NCI-H2171 treated with DMSO at 0.1 percent for 48 hours (cell line): ENCODE measurements around the gene RFPL1.

Experiments used
- DNase-seq: peaks from one replicate; lab custom pipeline; 2025; lab: John Stamatoyannopoulos, UW

The RFPL1 gene

DNA sequence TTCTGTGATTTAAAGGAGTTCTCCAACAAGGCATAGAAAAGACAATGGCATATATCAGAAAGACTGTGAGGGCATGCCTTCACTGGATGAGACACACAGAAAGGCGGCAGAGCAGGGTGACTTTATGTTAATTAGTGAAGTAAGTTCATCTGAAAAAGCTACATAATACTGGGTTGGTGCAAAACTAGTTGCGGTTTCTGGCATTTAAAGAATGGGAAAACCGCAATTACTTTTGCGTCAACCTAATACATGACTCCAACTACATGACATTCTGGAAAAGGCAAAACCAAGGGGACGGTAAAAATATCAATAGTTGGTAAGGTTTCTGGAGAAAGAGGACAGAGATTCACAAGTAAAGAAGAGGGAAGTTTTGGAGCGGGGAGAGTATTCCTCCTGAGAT, 5.1 kb downstream of the RFPL1 start:
- no peak for DNase-seq

- DNase-seq, result no peak
These were observed 5.7 kb downstream of the RFPL1 start for GRCh38 chr22:29443861-29444792.

GRCh38 chr22:29445508-29445907, 7.1 kb downstream of the RFPL1 start:
- no peak for DNase-seq

- no peak for DNase-seq
These were observed 9.5 kb downstream of the RFPL1 start for GRCh38 chr22:29447906-29448305.

DNA sequence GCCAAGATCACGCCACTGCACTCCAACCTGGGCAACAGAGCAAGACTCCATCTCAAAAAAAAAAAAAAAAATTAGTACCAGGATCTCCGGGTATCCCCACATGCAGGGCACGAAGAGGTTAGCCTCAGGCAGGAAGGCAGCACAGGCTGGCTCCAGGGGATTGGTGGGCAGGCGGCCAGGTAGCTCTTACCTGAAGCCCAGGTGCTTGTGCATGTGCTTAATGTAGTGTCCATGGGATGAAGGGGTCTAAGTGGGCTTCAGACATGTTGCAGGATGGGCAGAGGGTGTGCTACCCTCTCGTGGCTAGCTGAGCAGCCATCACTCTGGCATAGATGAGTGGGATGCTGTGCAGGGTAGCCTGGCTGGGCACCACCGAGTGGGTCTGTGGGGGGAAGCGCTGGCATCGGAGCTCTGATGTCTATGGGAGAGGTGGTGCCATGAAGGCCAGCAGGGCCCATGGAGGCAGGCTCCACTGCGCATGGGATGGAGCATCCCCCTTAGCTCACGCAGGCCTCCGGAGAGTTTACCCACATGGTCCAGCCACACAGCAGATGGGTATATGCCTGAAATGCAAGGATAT, 11.0 kb downstream of the RFPL1 start:
- DNase-seq, result no peak

DNA sequence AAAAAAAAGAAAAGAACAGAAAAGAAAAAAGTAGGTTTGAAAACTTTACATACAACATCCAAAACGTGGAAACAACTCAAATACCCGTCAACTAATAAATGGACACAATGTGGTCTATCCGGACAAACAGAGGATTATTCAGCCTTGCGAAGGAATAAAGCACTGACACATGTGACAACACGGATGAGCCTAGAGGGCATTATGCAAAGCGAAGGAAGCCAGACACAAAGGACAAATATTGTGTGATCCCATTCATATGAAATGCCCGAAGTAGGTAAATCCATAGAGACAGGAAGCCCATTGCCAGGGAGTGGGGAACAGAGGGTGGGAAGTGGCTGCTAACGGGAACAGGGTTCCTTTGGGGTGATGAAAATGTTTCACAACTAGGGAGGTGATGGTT, 11.8 kb downstream of the RFPL1 start:
- no peak for DNase-seq

- no peak for DNase-seq
These were observed 13.5 kb downstream of the RFPL1 start for GRCh38 chr22:29451863-29452262.

GRCh38 chr22:29454276-29454675, 15.9 kb downstream of the RFPL1 start:
- DNase-seq, result no peak

DNA sequence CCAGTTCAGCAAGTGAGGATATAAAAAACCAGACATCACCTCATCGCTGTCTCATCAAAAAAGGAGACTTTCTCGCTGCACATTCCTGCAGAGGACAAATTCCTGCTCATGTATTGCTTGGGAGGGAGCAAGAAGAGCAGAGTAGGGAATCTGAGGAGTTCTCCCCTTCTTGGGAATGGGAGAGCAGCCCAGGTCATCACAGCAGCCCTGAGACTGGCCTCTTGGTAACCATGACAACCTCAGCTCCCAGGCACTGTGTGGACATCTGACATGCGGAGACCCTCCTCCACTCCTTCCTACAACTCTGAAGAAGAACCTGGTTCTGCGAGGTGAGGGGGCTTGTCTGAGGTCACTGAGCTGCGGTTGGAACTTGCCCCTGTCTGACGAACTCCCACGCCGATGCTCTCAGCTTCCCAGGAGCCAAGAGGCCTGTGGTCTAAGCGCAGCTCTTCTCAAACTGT, 17.9 kb downstream of the RFPL1 start:
- no peak for DNase-seq

GRCh38 chr22:29457730-29458129, 19.3 kb downstream of the RFPL1 start:
- DNase-seq, result peak; percentile 92

DNA sequence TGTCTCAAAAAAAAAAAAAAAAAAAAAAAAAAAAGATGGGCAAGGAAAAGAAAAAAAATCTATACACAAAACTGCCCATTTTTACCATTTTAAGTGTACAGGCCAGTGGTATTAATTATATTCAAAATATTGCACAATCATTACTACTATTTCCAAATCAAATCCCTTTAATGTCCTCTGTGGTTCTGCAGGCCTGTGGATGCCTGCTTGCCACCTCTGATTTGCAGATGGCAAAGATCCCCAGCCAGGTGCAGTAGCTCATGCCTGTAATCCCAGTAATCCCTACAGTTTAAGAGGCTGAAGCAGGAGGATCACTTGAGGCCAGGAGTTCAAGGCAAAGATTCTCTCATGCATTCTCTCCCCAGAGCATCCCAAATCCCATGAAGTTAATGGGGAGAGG, 20.2 kb downstream of the RFPL1 start:
- DNase-seq, result no peak

DNA sequence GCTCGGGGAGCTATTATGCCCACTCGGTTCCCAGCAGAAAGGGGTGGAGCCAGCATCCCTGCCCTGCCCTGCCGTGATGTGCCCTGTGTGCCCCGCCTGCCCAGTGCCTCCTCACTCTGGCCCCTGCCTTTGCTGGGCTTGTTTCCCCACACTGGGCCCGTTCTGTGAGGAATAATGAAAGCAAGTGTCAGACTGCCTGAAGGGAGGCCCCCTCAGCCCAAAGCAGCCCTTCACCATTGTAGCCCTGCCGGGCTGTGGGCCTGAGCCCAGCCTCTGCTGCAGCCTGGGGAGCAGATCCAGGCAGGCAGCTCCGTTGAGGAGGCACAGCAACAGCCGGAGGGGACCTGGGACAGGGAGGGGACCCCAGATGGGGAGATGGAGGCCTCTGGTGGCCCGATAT, 21.4 kb downstream of the RFPL1 start:
- no peak for DNase-seq

DNA sequence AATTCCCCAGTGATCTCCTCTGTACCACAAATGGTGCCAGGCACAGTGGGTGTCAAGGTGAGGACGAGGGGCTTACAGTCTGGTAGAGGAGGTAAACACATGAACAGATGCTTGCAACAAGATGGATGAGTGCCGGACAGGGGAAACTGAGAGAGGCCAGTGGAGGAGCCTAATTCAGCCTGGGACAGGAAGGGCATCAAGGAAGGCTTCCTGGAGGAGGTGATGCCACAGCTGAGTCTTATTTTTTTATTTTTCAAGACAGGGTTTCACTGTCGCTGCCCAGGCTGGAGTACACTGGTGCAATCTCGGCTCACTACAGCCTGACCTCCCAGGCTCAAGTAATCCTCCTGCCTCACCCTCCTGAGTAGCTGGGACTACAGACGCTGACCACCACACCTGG, 22.9 kb downstream of the RFPL1 start:
- DNase-seq, result no peak

DNA sequence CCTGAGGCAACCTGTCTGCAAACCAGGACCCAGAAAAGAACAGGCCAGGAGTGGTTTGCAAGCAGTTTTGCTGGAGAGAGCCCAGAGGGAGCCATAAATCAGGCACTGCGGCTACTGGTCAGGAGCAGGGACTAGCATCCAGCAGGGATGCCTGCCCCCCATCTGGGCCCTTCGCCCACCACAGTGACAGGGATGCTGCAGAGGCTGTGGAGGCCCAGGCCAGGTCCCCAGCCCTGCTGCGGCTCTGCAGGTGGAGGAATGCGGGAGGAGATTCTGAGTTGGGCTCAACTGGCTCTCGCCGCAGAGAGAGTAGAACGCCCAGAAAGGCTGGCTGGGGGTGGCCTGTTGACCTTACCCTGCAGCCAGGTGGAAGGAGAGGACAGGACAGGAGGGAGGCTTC, 25.2 kb downstream of the RFPL1 start:
- no peak for DNase-seq

- DNase-seq, result no peak
These were observed 26.2 kb downstream of the RFPL1 start for GRCh38 chr22:29464581-29464980.

- DNase-seq, result no peak
These were observed 31.4 kb downstream of the RFPL1 start for GRCh38 chr22:29469755-29470154.

DNA sequence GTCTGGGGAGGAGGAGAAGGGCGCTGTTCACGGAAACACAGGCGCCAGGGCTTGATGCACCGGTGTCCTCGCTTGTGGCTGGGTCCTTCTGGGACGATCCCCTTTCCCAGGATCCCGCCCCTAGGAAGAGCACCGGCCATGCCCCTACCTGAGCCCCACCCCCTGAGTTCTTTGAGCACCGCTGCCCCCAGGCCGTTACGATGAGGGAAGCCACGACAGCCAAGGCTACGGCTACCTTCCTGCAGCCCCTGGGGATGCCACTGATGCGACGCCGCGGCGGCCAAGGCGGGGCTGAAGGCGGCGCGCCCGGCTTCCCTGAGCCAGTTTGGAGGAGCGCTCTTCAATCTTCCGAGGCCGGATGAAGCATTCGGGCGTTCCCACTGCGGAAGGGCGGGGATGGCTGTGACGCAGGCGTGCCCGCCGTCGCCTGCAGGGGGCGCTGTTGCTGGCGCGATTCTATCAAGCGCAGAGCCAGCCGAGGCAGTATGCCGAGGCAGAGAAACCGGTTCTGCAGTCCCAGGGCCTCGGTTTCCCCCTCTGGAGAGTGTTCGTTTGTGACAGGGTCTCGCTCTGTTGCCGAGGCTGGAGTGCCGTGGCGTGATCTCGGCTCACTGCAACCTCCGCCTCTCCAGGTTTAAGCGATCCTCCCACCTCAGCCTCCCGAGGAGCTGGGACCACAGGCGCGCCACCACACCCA, 31.9 kb downstream of the RFPL1 start:
- DNase-seq, result peak; percentile 77

DNA sequence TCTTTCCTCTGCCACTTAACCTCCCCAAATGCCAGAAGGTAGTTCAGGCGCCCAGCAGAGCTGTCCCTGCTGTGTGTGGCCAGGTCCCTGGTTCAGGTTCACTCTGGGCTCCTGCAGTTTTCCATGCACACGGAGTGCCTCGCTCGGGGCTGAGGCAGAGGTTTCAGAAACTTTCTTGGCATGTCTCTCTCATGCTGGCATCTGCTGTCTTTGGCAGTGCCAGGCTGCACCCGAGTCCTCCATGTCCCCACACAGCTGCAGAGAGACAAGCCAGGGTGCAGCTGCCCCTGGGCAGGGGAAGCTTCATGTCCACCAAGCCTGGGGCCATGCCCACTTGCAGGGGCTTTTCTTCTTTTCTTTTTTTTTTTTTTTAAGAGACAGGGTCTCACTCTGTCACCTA, 34.6 kb downstream of the RFPL1 start:
- DNase-seq, result no peak

DNA sequence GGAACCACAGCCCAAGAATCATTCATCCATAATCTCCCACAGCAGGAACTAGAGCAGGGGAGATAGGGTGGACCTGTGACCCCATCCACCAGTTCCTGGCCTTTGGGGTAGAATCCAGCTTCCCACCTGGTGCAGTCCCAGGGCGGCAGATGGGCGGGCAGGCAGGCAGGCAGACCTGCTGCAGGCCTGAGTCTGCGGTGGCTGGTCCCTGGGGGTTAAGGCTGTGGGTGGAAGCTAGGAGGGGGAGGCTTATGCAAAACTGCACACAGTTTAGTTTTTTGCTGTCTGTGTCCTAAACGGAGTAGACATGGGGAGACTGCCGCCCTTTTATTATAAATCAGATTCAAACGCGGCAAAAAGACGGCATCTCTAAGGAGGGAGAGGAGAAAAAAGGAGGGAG, 37.2 kb downstream of the RFPL1 start:
- DNase-seq, result peak; percentile 92

DNA sequence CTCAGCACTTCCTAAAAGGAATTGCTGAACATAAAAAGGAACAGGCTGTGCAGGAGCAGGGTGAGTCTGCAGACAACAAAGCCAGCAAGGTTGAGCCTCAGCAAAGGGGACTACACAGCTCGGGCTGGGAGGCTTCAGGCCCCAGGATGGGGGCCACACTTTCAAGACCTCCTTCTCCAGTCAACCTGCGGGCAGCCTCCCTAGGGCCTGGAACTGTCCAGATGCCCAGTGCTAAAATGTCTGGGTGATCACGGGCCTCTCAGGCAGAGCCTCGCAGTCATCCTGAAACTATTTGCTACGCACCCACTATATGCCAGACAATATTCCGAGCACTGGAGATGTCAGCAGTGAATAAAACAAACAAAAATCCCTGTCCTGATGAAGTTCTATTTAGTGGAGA, 37.7 kb downstream of the RFPL1 start:
- peak; percentile 39 for DNase-seq

DNA sequence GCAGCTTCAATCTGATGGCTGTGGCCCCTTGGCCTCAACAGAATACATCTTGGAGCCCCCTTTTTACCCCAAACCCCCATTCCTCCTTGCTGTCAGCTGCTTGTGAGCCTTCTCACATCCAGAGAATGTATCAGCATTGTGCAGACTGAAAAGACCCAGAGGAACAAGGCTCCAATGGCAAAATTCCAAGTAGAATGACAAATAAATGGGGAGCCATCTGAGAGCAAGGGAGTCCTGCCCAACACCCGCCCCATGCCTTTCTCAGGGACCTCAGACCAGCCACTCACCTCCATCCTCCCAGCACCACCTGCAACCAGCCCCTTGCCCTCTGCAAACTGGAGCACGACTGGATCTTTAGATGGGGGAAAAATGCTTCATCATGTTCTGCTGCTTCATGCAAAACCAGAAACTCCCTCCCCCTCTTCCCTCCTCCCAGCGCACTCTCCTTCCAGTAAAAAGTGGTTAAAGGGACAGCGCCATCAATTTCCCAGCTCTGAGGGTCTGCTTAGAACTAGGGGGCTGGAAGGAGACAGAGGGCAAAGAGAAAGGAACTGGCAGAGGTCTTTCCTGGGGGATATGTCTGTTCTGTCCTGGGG, 39.4 kb downstream of the RFPL1 start:
- DNase-seq, result peak; percentile 41
